ENCODE data around the gene SSUH2. TPM values are rescaled to one million over a fixed set of nuclear protein-coding genes. Genes with fewer than 3 reads are reported as not detected.
"Not testable (repeated sequence)": the region's sequence is repeated elsewhere in the genome, so short reads cannot be mapped to it uniquely, and the experiment has no call there.

Gene SSUH2
- total RNA-seq, 1 donor from 2014 or later: not detected

DNA sequence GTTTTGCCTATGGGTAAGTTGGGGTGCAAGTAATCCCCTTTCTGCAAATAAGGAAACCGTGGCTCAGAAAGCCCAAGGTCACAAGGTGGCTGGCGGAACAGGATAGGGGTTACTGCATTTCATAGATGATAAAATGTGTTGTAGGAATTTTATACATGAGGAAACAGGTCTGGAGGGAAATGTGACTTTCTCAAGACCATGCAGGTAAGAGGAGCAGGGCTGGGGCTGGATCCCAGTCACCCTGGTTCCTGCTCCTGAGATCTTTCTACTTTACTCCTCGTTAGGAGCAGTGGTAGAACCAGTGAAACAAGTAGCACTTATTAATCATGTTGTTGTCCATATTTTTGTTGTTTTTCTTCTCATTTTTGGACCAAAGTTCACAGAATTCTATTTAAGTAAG, 63.2 kb downstream of the SSUH2 start:
- Mint-ChIP-seq H3K27ac (ENCODE audit: unreplicated experiment) (peak overlapping the region; percentile 10), H3K4me3 (ENCODE audit: unreplicated experiment) (no peak overlapping the region), H3K27me3 (ENCODE audit: unreplicated experiment) (no peaks in the 10 kb centered on the region), H3K4me1 (ENCODE audit: unreplicated experiment) (peaks cover 47% of the 10 kb centered on the region), H3K36me3 (ENCODE audit: unreplicated experiment) (peaks cover 2% of the 10 kb centered on the region), H3K9me3 (ENCODE audit: unreplicated experiment) (peaks cover 7% of the 10 kb centered on the region)
- DNase-seq (ENCODE audit: extremely low spot score, unreplicated experiment): no peak
- TF ChIP-seq, protein P1, sequence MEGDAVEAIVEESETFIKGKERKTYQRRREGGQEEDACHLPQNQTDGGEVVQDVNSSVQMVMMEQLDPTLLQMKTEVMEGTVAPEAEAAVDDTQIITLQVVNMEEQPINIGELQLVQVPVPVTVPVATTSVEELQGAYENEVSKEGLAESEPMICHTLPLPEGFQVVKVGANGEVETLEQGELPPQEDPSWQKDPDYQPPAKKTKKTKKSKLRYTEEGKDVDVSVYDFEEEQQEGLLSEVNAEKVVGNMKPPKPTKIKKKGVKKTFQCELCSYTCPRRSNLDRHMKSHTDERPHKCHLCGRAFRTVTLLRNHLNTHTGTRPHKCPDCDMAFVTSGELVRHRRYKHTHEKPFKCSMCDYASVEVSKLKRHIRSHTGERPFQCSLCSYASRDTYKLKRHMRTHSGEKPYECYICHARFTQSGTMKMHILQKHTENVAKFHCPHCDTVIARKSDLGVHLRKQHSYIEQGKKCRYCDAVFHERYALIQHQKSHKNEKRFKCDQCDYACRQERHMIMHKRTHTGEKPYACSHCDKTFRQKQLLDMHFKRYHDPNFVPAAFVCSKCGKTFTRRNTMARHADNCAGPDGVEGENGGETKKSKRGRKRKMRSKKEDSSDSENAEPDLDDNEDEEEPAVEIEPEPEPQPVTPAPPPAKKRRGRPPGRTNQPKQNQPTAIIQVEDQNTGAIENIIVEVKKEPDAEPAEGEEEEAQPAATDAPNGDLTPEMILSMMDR (IDR thresholded peaks at IDR 0.05): no peak

DNA sequence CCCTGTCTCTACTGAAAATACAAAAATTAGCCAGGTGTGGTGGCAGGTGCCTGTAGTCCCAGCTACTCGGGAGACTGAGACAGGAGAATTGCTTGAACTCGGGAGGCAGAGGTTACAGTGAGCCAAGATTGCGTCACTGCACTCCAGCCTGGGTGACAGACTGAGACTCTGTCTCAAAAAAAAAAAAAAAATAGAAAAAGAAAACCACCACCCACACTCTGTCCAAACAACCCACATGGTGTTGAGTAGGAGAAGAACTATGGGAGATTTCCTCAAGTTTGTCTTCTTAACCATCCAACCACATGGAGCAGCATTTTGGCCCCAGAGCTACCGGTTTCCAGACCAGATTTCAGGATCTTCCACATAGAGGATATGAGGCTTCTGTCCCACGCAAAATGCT, 64.2 kb downstream of the SSUH2 start:
- peaks cover 57% of the 10 kb centered on the region for H3K4me1 Mint-ChIP-seq (ENCODE audit: unreplicated experiment)
- DNase-seq (ENCODE audit: extremely low spot score, unreplicated experiment); H3K4me3 Mint-ChIP-seq (ENCODE audit: unreplicated experiment); H3K36me3 Mint-ChIP-seq (ENCODE audit: unreplicated experiment); H3K9me3 Mint-ChIP-seq (ENCODE audit: unreplicated experiment); H3K27me3 Mint-ChIP-seq (ENCODE audit: unreplicated experiment); H3K27ac Mint-ChIP-seq (ENCODE audit: unreplicated experiment): not testable (repeated sequence)

DNA sequence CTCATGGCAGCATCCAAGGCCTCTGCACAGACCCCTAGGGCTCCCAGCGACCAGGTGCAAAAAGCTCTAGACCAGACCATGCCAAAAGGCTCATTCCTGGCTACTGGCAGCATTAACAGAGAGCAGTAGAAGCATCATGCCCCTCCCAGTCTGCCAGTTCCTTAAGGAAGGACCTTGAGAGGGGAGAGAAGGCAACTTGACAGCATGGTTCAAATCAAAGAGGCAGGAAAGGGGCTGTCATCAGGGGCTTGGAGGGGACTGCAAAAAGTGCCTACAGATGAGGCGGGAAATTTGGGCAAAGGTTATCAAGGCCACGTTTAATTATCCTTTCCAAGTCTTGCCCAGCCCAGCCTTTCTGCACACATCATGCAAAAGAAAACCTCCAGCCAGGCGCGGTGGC, 64.7 kb downstream of the SSUH2 start:
- TF ChIP-seq, protein P1 (IDR thresholded peaks at IDR 0.05): no peak
- no peak overlapping the region for H3K4me3 Mint-ChIP-seq (ENCODE audit: unreplicated experiment)
- H3K27me3 Mint-ChIP-seq (ENCODE audit: unreplicated experiment): no peaks in the 10 kb centered on the region
- H3K36me3 Mint-ChIP-seq (ENCODE audit: unreplicated experiment): peaks cover 2% of the 10 kb centered on the region
- no peaks in the 10 kb centered on the region for H3K9me3 Mint-ChIP-seq (ENCODE audit: unreplicated experiment)
- H3K27ac Mint-ChIP-seq (ENCODE audit: unreplicated experiment): no peak overlapping the region
- DNase-seq (ENCODE audit: extremely low spot score, unreplicated experiment): no peak
- H3K4me1 Mint-ChIP-seq (ENCODE audit: unreplicated experiment): peaks cover 62% of the 10 kb centered on the region

DNA sequence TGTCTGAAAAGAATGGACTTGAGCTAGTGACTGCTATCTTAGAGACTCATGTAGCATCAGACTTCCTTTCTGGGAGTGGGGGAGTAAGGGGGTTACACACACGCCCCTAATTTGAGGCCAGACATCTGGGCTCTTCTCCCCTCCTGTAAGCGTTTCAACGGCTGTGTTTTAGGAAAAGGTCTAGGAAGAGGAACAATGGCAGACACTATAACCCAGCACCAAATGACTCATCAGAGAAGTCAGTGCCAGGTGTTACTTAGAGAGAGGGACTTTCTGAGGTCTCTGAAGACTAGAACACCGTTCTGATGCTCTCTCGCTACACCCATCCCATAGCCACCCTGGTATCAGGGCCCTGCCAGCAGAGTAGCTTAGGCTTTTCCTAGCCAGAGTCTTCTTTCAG, 65.5 kb downstream of the SSUH2 start:
- Mint-ChIP-seq H3K36me3 (ENCODE audit: unreplicated experiment) (peaks cover 4% of the 10 kb centered on the region), H3K9me3 (ENCODE audit: unreplicated experiment) (no peaks in the 10 kb centered on the region), H3K27me3 (ENCODE audit: unreplicated experiment) (no peaks in the 10 kb centered on the region), H3K4me1 (ENCODE audit: unreplicated experiment) (peaks cover 67% of the 10 kb centered on the region), H3K27ac (ENCODE audit: unreplicated experiment) (peak overlapping the region; percentile 54), H3K4me3 (ENCODE audit: unreplicated experiment) (no peak overlapping the region)
- TF ChIP-seq, protein P1 (IDR thresholded peaks at IDR 0.05): no peak
- no peak for DNase-seq (ENCODE audit: extremely low spot score, unreplicated experiment)

DNA sequence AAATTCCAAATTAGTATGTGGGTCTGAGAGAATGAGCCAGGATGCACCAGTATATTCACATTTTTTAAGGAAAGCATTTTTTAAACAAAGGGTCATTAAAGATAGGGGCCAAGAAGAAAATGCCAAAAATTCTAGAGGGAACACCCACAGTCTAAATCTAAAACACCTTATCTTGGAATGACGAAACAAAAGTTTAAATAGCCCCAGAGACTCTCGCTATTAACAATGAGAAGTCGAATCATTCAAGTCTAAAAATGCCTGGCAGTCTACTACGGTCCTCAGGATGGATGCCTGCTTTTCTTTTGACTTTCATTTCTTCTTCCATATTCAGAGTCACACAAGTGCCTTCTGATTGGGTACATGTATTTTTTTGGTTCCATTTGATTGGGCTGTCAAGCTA, 66.3 kb downstream of the SSUH2 start:
- DNase-seq (ENCODE audit: extremely low spot score, unreplicated experiment): no peak
- Mint-ChIP-seq H3K27me3 (ENCODE audit: unreplicated experiment) (no peaks in the 10 kb centered on the region), H3K4me3 (ENCODE audit: unreplicated experiment) (no peak overlapping the region), H3K36me3 (ENCODE audit: unreplicated experiment) (peaks cover 11% of the 10 kb centered on the region), H3K27ac (ENCODE audit: unreplicated experiment) (peak overlapping the region; percentile 90), H3K4me1 (ENCODE audit: unreplicated experiment) (peaks cover 75% of the 10 kb centered on the region), H3K9me3 (ENCODE audit: unreplicated experiment) (no peaks in the 10 kb centered on the region)
- TF ChIP-seq, protein P1 (IDR thresholded peaks at IDR 0.05): no peak

All from osteocyte (in vitro differentiated cells).